ENCODE measurements around the gene RRAS2.

DNA sequence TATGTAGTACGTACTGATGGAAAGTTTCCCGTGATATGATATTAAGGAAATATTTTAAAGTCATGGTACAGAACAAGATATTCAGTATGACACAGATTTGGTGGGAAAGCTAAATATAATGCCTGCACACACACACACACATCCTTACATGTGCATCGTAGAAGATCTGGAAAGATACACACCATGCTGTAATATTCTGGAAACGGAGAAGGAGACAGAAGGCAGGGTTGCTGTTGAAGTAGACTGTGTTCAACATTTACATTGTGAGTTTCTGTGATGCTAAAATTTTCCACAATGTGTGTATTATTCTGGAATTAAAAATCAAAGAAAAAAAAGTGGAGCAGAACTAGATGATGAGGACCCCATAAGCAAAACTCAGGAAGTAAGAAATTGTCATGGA is 118.0 kb downstream of the RRAS2 start:
- TF ChIP-seq, protein P1, sequence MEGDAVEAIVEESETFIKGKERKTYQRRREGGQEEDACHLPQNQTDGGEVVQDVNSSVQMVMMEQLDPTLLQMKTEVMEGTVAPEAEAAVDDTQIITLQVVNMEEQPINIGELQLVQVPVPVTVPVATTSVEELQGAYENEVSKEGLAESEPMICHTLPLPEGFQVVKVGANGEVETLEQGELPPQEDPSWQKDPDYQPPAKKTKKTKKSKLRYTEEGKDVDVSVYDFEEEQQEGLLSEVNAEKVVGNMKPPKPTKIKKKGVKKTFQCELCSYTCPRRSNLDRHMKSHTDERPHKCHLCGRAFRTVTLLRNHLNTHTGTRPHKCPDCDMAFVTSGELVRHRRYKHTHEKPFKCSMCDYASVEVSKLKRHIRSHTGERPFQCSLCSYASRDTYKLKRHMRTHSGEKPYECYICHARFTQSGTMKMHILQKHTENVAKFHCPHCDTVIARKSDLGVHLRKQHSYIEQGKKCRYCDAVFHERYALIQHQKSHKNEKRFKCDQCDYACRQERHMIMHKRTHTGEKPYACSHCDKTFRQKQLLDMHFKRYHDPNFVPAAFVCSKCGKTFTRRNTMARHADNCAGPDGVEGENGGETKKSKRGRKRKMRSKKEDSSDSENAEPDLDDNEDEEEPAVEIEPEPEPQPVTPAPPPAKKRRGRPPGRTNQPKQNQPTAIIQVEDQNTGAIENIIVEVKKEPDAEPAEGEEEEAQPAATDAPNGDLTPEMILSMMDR (IDR thresholded peaks at IDR 0.05) = no peak
- TF ChIP-seq POLR2A (IDR thresholded peaks at IDR 0.05) = no peak
